HG02588 (cell line): ENCODE results near the gene SEC23B.

Experiments used
- ATAC-seq: cut with Tn5 transposase; IDR thresholded peaks from one replicate; pipeline ENCODE4 v1.9.1; 2021; ENCODE audit warnings: mild to moderate bottlenecking, moderate library complexity; ENCODE audit not compliant: unreplicated experiment

SEC23B gene

GRCh38 chr20:18585134-18585533, 77.4 kb downstream of the SEC23B start:
- no peak for ATAC-seq

- peak; percentile 84 for ATAC-seq
Observed at GRCh38 chr20:18587665-18588573, 80.2 kb downstream of the SEC23B start, which contains the start of gene DTD1. Gene DTD1 (plus strand): TSS chr20:18588054. CDS start chr20:18588073, 19 bp downstream.

GRCh38 chr20:18588574-18588933, 80.8 kb downstream of the SEC23B start:
- peak; percentile 5 for ATAC-seq

GRCh38 chr20:18589941-18590674, 82.4 kb downstream of the SEC23B start:
- no peak for ATAC-seq

- ATAC-seq = no peak
Observed at GRCh38 chr20:18596270-18596669, 88.5 kb downstream of the SEC23B start.

GRCh38 chr20:18609741-18610140, 102.0 kb downstream of the SEC23B start:
- no peak for ATAC-seq
